Activated CD4-positive, CD25-positive, alpha-beta regulatory T cell treated with anti-CD3 and anti-CD28 coated beads, Interleukin-2, amount 50 U/mL, for 72 hours (primary cell): ENCODE data around the gene MTX1.
A peak's percentile ranks its signal among the peaks of the same experiment; 100 is the strongest.
"Not testable (repeated sequence)": the region's sequence is repeated elsewhere in the genome, so short reads cannot be mapped to it uniquely, and the experiment has no call there.

Experiments
- DNase-seq: peaks from one replicate; pipeline ENCODE4 v3.0.0; 2021

MTX1 gene, protein sequence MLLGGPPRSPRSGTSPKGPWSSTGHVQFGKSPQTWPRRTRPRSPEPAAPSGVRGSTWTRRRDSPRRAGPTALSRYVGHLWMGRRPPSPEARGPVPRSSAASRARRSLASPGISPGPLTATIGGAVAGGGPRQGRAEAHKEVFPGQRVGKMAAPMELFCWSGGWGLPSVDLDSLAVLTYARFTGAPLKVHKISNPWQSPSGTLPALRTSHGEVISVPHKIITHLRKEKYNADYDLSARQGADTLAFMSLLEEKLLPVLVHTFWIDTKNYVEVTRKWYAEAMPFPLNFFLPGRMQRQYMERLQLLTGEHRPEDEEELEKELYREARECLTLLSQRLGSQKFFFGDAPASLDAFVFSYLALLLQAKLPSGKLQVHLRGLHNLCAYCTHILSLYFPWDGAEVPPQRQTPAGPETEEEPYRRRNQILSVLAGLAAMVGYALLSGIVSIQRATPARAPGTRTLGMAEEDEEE

DNA sequence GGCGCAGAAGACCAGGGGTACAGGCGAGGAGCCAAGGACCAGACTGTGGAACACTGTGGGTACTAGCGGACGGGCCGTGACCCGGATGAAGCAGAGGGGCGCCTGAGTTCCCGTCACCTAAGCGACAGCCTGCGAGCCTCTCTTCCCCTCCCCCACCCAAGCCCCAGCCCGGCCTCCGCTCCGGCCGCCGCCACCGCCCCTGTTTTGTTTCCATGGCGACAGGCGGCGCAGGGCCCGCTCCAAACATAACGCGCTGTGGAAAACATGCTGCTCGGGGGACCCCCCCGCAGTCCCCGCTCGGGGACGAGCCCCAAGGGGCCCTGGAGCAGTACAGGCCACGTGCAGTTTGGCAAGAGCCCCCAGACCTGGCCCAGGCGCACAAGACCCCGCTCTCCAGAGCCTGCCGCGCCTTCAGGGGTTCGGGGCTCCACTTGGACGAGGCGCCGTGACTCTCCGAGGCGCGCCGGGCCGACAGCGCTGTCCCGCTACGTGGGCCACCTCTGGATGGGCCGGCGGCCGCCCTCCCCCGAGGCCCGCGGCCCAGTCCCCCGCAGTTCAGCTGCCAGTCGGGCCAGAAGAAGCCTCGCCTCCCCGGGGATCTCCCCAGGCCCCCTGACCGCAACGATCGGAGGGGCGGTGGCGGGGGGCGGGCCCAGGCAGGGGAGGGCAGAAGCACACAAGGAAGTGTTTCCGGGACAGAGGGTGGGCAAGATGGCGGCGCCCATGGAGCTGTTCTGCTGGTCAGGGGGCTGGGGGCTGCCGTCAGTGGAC lies at the start of gene MTX1:
Gene MTX1 (plus strand): TSS at position 155 of the 771 bp plus-strand sequence. CDS start 110 bp downstream, at position 265.
- DNase-seq, result peak; percentile 86

DNA sequence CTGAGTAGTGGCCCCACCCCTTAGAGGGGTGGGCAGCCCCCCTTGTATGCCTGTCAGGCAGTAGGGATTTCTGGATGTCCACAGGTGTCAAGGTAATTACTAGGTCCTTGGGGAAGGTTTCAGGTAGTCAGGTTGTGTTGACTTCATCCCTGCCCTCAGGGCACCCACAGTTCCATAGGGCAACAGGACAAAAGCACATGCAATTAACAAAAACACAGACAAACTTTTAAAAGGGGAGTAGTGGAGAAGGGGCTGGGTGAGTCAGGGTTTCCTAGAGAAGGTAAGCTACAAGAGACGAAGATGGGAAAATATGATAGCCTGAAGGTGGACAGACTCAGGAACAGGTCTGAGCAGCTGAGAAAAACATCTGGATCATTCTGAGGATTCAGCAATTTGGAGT lies 49.5 kb upstream of the MTX1 start:
- DNase-seq, result no peak

DNA sequence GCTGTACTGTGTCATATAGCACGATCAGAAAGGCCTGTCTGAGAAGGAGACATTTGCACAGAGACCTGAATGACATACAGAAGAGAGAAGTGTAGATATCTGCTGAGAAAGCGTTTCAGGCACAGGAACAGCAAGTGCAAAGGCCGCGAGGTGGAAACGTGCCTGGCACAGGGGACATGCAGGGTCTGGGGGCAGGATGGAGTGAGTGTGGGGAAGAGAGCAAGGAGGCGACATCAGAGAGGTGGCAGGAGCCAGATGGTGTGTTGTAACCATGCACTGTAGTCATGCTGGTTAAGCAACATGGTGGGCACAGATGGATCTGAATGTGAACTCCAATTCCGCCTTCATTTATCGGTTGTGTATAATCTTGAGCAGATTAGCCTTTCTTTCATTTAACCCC lies 48.4 kb upstream of the MTX1 start:
- no peak for DNase-seq

DNA sequence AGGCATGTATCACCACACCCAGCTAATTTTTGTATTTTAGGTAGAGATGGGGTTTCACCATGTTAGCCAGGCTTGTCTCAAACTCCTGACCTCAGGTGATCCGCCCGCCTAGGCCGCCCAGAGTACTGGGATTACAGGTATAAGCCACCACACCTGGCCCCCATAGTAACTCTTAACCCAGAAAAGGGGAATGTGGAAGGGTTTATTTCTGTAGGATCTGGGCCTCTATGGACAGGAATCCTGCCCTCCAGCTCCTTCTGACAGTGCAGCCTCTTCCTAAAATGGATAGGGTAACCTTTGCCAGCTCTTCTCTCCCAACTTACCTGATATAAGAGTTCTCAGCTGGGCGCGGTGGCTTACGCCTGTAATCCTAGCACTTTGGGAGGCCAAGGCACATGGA lies 45.9 kb upstream of the MTX1 start:
- DNase-seq, result not testable (repeated sequence)

DNA sequence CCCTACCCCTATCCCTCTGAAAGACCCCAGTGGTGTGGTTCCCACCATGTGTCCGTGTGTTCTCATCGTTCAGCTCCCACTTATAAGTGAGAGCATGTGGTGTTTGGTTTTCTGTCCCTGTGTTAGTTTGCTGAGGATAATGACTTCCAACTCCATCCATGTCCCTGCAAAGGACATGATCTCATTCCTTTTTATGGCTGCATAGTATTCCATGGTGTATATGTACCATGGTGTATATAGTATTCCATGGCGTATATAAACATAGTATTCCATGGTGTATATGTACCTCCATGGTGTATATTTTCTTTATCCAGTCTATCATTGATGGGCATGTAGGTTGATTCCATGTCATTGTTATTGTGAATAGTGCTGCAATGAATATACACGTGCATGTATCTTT lies 44.7 kb upstream of the MTX1 start:
- not testable (repeated sequence) for DNase-seq

DNA sequence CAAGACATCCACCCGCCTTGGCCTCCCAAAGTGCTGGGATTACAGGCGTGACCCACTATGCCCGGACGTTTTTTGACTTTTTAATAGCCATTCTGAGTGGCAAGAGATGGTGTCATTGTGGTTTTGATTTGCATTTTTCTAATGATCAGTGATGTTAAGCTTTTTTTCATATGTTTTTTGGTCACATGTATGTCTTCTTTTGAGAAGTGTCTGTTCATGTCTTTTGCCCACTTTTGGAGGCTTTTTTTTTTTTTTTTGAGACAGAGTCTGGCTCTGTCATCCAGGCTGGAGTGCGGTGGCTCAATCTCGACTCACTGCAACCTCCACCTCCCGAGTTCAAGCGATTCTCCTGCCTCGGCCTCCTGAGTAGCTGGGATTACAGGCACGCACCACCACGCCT lies 43.9 kb upstream of the MTX1 start:
- not testable (repeated sequence) for DNase-seq

DNA sequence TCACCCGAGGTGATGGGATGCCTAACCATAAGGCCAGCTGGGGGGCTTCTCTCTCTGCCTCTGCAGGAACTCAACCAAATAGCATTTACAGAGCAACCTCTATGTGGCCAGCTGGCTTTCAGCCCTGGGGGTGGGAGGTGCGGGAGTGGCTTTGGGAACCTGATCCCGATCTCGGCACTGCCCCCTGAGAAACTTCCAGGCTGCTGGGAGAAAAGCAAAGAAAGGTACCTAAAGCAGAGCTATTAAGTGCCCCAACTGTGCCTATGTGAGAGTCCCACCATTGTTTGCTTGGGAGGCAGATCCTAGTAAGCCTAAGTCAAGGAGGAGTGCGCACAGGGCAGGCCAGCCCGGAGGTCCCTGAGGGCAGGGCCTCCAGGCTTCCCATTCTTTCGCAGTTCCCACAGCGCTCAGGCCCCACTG lies 42.4 kb upstream of the MTX1 start:
- no peak for DNase-seq

DNA sequence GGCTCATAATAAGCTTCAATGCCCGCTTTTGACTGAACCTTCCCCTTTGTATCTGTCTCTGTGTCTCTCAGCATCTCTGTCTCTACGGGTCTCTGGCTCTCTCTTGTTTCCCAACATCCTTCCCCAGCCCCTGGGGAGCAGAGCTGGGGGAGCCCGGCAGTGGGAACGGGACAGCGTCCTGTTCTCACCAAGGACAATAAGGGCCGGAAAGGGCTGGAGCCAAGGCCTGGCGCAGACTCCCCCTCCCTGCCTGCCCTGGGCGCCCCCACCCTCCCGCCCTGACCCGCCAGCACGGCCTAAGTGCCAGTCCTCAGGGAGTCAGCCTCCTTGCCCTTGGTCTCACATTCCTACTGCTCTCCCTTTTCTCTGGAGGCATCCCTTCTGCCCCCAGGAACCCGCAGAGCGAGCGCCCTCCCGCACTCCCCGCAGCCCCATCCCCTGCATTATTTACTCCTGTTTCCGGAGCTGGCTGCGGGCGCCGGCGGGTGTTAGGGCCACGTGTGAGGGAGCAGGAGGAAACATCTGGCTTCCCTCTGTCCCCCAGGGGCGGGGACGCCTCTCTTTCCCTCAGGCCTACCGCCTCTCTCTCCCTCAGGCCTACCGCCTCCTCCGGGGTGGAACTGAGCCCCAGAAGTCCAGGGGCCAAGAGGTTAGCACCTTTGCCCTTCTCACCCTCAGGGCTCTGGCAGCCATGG lies 41.9 kb upstream of the MTX1 start:
- no peak for DNase-seq

DNA sequence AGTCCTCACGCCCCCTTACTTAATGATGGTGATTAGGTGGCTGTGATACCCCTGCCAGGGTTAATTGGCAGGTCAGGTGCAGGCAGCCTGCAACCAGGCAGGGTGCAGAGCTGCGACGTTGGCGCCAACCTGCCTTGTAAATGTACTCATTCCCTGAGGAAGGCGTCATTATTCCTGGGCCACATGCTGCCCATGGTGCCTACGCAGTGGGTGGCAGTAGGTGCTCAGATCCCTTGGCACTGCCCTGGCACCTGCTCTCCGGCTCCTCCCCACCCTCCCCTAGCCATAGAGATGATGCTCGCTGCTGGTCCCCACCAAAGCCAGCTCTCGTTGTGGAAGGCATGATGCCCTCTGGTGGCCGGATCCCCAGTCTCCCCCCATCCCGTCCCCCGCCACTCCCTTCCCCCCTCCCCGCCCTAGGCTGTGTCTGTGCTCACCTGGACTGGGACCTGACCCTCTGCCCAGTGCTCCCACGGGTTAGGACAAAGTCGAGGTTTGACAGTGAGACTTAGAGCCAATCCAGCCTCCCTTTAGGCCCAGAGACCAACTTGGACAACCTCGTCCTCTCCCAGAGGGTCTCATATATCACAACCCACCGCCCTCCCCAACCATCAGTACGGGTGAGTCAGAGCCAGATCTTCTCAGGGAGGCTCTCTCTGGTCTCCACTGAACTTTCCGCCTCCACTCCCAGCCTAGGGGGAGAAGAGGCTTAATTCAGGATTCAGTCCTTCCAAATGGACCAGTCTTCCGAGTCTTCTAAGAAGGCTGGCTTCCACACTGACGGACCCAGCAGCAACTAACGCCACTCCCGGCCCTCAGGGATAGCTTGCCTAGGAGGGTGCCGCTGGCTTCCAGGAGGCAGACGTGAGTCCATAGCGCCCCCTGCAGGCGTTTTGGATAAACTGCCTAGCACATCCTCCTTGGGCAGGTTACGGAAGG lies 41.1 kb upstream of the MTX1 start:
- peak; percentile 86 for DNase-seq

DNA sequence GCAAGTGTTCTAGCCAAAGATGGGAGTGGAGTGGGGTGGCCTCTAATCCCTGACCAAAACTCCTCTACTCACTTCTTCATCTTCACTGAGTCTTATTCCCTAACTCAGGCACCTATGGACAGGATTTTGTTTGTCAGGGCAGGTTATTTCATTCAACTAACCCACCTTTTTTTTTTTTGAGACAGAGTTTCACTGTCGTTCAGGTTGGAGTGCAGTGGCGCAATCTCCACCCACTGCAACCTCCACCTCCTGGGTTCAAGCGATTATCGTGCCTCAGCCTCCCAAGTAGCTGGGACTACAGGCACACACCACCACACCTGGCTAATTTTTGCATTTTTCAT lies 40.4 kb upstream of the MTX1 start:
- not testable (repeated sequence) for DNase-seq

DNA sequence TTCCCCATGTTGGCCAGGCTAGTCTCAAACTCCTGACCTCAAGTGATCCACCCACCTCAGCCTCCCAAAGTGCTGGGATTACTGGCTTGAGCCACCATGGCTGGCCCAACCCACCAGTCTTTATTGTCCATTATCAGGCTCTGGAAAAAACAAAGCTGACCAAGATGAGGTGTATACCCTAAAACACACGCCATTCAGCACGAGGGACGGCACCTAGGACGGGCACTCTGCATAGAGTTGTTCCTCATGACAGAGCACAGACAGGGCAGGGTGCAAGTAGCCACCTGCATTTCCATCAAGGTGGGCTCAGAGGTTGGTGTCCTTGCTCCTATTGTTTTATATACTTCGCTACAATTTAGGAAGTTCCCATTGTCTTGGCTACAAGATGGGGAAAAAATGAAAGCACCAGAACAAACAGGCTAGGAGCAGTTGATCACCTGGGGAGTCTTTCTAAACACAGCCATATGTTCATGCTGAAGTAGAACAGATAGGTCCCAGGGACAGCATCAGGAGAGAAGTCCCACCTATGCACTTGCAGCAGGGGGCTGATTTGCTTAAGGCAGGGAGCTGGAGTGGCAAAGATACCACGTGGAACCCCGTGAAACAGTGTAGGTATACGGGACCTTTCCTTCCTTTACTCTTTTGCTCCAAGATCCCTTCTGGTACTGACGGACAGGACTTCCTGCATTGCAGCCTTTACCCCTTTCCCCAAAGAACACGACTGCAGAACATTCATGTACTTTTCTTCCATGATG lies 39.9 kb upstream of the MTX1 start:
- DNase-seq, result no peak

DNA sequence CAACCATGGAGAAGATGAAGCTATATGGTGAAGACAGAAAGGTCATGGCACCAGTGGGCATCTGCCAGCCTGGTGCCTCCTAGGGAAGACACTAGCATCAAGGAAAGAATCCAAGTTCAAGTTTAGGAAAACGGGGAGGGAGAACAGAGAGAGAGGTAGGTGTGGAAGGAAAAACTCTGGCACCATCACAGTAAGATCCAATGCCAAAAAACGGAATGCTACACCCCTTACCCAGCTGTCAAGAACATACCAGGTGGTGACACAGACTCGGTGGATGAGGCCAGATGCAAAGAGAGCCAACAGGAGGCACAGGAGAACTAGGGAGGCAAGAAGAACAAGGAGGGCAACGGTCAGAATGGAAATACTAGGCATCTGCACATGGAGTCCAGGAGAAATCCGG lies 39.0 kb upstream of the MTX1 start:
- DNase-seq, result no peak

DNA sequence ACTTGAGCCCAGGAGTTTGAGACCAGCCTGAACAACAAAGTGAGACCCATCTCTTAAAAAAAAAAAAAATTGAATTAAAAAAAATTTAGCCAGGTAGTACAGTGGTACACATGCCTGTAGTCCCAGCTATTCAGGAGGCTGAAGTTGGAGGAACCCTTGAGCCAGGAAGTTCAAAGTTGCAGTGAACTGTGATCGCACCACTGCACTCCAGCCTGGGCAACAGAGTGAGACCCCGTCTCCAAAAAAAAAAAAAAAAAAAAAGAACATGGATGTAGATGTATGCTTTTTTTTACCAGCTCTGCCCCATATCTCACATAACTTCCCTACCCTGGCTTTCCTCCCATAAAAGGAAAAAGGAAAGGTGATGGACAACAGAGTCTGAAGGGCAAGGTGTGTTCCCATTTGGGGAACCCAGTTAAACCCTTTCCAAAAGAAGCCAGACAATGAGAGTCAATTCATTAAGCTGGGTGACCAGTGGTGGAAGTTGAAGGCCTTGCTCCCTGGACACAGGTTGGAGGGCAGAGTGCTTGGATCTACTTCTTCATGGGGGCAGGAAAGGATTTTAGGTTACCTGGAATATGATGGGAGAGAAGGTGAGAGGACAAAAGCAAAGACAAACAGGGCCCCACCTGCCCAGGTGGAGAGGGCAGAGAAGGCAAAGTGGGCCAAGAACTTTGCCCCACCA lies 38.3 kb upstream of the MTX1 start:
- no peak for DNase-seq

DNA sequence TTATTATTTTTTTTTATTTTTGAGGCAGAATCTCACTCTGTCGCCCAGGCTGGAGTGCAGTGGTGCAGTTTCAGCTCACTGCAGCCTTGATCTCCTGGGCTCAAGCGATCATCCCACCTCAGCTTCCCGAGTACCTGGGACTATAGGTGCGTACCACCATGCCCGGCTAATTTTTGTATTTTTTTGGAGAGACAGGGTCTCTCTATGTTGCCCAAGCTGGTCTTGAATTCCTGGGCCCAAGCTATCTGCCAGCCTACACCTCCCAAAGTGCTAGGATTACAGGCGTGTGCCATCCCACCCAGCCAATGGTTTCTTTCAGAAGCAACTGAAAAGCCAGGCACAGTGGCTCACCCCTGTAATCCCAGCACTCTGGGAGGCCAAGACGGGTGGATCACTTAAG lies 37.7 kb upstream of the MTX1 start:
- DNase-seq, result no peak

DNA sequence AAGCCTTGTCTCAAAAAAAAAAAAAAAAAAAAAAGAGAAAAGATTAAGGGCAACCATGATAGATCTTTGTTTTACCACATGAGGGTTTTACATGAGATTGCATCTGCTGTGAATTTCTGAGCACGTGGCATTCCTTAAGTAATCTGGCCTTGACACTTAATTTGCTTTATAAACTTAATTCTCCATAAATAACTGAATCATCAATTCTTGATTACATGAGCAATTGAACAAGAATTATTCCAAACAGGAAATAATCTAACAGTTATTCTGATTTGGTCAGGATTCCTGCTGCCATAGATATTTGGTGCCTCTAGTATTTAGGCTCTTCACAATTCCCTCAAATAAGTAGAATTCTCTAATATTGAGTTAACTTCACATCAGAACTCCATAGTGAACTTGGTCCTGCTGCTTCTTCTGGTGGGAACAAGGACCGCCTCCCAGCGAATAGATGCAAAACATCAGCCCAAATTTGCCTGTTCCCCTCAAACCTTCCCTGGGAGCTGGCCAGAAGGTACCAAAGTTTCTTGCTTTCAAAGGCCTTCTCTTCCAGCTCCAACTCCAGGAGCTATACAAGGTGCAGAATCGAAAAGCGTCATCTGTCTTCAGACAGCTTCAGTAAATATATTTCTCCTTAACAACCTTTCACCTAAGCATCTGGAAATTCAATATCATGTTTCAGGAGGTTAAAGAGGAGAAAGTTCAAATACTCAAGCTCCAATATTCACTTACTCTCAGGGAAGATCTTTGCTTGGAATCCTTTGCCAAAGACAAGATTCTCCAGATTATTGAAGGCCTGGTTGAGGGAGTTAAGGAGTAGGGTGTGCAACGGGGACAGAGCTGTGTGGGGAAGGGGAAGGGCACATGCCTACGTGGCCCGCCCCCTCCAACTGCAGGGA lies 36.4 kb upstream of the MTX1 start:
- no peak for DNase-seq

DNA sequence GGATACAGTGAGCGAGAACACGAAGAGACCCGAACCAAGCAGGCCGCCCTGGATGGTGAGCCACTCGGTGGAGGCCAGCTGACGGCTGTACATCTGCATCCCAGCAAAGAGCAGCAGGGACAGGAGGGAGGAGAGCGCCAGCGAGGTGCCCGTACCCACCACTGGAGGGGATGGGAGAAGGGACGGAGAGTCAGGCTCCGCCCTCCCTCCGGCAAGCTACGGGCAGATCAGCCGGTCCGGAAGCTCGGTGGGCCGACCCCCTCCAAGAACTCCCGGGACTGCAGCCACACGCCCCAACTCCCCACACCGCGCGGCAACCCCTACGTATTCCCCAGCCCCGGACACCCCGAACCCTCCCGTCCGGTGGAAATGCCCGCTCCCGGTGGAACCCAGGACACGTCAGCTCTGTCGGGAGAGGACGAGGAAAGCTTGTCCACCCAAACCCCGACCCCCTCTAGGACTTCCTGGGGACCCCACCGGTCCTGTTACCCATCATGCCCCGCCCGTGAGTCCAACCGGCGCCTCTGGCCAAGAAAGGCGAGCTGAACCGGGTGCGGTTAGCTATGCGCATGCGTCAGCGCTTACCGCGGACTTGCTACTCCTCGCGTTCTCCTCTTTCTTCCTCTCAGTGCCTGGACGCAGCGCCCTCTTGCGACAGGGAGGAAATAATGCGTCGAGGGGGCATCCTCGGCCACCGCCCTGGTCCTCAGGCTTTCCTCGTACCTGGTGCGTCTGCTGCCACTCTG lies 35.6 kb upstream of the MTX1 start, which contains the start of gene KRTCAP2:
Gene KRTCAP2 (minus strand): TSS at position 573 of the 746 bp plus-strand sequence. CDS start 80 bp downstream, at position 493.
- DNase-seq, result peak; percentile 94

DNA sequence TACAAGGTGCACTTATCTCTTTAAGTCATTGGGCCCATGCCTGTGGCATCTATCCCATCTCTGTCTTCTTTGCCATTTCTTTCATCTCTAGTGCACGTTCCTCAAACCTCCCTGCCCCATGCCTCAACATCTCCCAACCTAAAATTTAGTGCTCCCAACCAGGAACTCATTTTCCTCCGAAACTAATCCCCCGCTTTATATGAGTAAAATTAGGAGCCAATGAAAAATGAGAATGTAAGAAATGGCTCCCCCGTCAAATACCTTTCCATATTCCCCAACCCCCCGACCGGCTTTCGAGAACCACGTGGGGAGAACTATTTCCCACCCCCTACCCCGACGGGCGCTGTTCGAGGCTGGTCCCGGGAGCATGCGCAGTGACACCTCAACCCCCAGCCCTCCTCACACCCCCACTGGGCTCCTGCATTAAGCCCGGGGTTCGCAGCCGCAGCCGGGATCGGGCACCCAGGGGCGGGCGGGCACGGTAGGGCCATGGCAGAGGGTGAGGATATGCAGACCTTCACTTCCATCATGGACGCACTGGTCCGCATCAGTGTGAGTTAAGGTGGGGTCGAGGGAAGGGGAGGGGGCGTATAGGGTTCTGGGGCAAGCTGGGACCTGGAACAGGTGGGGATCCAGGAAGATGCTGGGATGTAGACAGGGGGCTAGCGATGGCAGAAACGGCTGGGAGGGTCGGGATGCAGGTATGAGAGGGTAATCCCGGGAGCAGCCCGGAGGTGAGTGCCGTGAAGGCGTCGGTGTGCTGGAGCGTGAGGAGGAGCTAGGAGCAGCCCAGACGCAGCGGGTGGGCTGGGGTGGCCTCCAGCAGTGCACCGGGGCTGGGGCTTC lies 34.8 kb upstream of the MTX1 start, which contains the start of gene TRIM46:
Gene TRIM46 (plus strand): TSS at position 372 of the 846 bp plus-strand sequence. CDS start 118 bp downstream, at position 490.
- DNase-seq, result peak; percentile 66
